Measurements from ENCODE around the gene MAML2.

GRCh38 chr11:96109331-96110030 is 233.5 kb downstream of the MAML2 start:
- TF ChIP-seq JUND (IDR thresholded peaks at IDR 0.05): no peak
- TF ChIP-seq, protein P1, sequence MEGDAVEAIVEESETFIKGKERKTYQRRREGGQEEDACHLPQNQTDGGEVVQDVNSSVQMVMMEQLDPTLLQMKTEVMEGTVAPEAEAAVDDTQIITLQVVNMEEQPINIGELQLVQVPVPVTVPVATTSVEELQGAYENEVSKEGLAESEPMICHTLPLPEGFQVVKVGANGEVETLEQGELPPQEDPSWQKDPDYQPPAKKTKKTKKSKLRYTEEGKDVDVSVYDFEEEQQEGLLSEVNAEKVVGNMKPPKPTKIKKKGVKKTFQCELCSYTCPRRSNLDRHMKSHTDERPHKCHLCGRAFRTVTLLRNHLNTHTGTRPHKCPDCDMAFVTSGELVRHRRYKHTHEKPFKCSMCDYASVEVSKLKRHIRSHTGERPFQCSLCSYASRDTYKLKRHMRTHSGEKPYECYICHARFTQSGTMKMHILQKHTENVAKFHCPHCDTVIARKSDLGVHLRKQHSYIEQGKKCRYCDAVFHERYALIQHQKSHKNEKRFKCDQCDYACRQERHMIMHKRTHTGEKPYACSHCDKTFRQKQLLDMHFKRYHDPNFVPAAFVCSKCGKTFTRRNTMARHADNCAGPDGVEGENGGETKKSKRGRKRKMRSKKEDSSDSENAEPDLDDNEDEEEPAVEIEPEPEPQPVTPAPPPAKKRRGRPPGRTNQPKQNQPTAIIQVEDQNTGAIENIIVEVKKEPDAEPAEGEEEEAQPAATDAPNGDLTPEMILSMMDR (IDR thresholded peaks at IDR 0.05; ENCODE audit: low read depth, low read length, missing input control): no peak
- TF ChIP-seq EGR1 (IDR thresholded peaks at IDR 0.05; ENCODE audit: low read depth in 2 of 2): no peak
- TF ChIP-seq YY1 (IDR thresholded peaks at IDR 0.05): no peak
- no peak for TF ChIP-seq ZBTB33 (IDR thresholded peaks at IDR 0.05)
- TF ChIP-seq HNF4G (IDR thresholded peaks at IDR 0.05): no peak
- no peak for TF ChIP-seq GABPA (IDR thresholded peaks at IDR 0.05 in 1 of 2, conservative IDR thresholded peaks at IDR 0.05 in 1 of 2)
- no peak for TF ChIP-seq RAD21 (IDR thresholded peaks at IDR 0.05)
- TF ChIP-seq ATF3 (IDR thresholded peaks at IDR 0.05): no peak

Measured in liver (tissue), 3 donors.